Lung (tissue), 12 donors: ENCODE results near the gene TMEM150A. TPM values are rescaled to one million over a fixed set of nuclear protein-coding genes. Genes with fewer than 3 reads are reported as not detected.

ENCODE experiments used
- ATAC-seq: fragments of 200-7000 bp; cut with Tn5 transposase; one replicate; pipeline ENCODE4 v1.9.1; 2020; ENCODE audit warnings: moderate number of reproducible peaks; ENCODE audit not compliant: insufficient read depth, low FRiP score
- DNase-seq, 3 donors: peaks; one replicate each; pipeline ENCODE4 v3.0.0-alpha.2; 2013 to 2017
- H3K27ac ChIP-seq, 2 donors: one replicate each; pipeline ENCODE4 v1.5.1; 2013; ENCODE audit warnings: mild to moderate bottlenecking in 2 of 2, moderate library complexity in 2 of 2, control low read depth in 1 of 2, inconsistent platforms in 1 of 2, low read depth in 1 of 2, low read length in 1 of 2
- H3K27me3 ChIP-seq, 3 donors: one replicate each; pipeline ENCODE4 v1.5.1; 2013; ENCODE audit warnings: low read length in 2 of 3; ENCODE audit not compliant: control insufficient read depth in 3 of 3, insufficient read depth in 3 of 3
- H3K36me3 ChIP-seq, 4 donors: one replicate each; pipeline ENCODE4 v1.5.1; 2013; ENCODE audit warnings: low read length in 4 of 4, mild to moderate bottlenecking in 1 of 4, moderate library complexity in 1 of 4; ENCODE audit not compliant: control insufficient read depth in 4 of 4, insufficient read depth in 4 of 4
- H3K4me1 ChIP-seq, 5 donors: one replicate each; pipeline ENCODE4 v1.5.1; 2013; ENCODE audit warnings: low read length in 5 of 5, mild to moderate bottlenecking in 2 of 5, moderate library complexity in 1 of 5; ENCODE audit not compliant: control insufficient read depth in 5 of 5, insufficient read depth in 5 of 5
- H3K4me3 ChIP-seq: one replicate; pipeline ENCODE4 v1.5.1; 2013; ENCODE audit warnings: mild to moderate bottlenecking, control low read depth, moderate library complexity
- H3K9ac ChIP-seq, 2 donors: one replicate each; pipeline ENCODE4 v1.5.1; 2013; ENCODE audit warnings: low read length in 2 of 2, control low read depth in 1 of 2; ENCODE audit not compliant: insufficient read depth in 1 of 2
- H3K9me3 ChIP-seq, 4 donors: one replicate each; pipeline ENCODE4 v1.5.1; 2013; ENCODE audit warnings: low read length in 3 of 4, mild to moderate bottlenecking in 1 of 4, moderate library complexity in 1 of 4; ENCODE audit not compliant: control insufficient read depth in 4 of 4, insufficient read depth in 3 of 4
- WGBS, 2 donors: extraction: QIAGEN DNeasy Blood & Tissue Kit; methylation state at CpG; one replicate each; pipeline ENCODE4 v1.1.7; 2013; 5-methylcytosine and 5-hydroxymethylcytosine counted together
- polyA plus RNA-seq, 2 donors: library from polyadenylated mRNA; stranded (reverse); fragments of 200-250 nt; gene quantifications; one replicate each; pipeline ENCODE4 v1.2.1, GENCODE V29; 2013
- total RNA-seq, 2 donors: library from RNA; depleted of rRNA in 1 of 2; stranded (reverse); fragments of >200 nt in 1 of 2; gene quantifications; one replicate each; pipeline ENCODE4 v1.2.1, GENCODE V29; 2014 to 2021
- TF ChIP-seq, protein P1 (sequence below): IDR thresholded peaks from 2 replicates; pipeline ENCODE4 v1.5.1; 2012; ENCODE audit warnings: mild to moderate bottlenecking; ENCODE audit errors: control extremely low read depth, extremely low read depth
- donor health status: control.
- donor health status: control.
- donor health status: Bipolar disorder and iron deficiency.
- donor health status: healthy.
- donor health status: DM: yes; HTN: yes; CAD: no.

Gene TMEM150A
- total and polyA plus RNA-seq, 4 donors, result 10.2 to 48.6 (median 31.8) TPM

- 66 to 75% methylated on average over 4 of the region's 4 CpGs for WGBS, 2 donors
These were observed 13.9 kb downstream of the TMEM150A start for GRCh38 chr2:85588645-85589044.

GRCh38 chr2:85588236-85588635 lies 14.3 kb downstream of the TMEM150A start:
- Histone ChIP-seq H3K27ac (peak overlapping the region; percentile 22 to 86), H3K9ac (peak overlapping the region in 1 of 2 donors; percentile 34), H3K36me3 (peaks cover 0 to 5% (median 0%) of the 10 kb centered on the region in 4 donors), H3K4me3 (no peak overlapping the region), H3K4me1 (peaks cover 13 to 53% (median 44%) of the 10 kb centered on the region in 5 donors), H3K27me3 (no peaks in the 10 kb centered on the region), H3K9me3 (no peaks in the 10 kb centered on the region)
- 24 to 40% methylated on average over 4 of the region's 4 CpGs for WGBS, 2 donors
- no peak for DNase-seq
- ATAC-seq, result no peak
- TF ChIP-seq, protein P1, sequence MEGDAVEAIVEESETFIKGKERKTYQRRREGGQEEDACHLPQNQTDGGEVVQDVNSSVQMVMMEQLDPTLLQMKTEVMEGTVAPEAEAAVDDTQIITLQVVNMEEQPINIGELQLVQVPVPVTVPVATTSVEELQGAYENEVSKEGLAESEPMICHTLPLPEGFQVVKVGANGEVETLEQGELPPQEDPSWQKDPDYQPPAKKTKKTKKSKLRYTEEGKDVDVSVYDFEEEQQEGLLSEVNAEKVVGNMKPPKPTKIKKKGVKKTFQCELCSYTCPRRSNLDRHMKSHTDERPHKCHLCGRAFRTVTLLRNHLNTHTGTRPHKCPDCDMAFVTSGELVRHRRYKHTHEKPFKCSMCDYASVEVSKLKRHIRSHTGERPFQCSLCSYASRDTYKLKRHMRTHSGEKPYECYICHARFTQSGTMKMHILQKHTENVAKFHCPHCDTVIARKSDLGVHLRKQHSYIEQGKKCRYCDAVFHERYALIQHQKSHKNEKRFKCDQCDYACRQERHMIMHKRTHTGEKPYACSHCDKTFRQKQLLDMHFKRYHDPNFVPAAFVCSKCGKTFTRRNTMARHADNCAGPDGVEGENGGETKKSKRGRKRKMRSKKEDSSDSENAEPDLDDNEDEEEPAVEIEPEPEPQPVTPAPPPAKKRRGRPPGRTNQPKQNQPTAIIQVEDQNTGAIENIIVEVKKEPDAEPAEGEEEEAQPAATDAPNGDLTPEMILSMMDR, result no peak

More at GRCh38 chr2:85588645-85589044, 13.9 kb downstream of the TMEM150A start:
- H3K36me3 ChIP-seq, result peaks cover 0 to 5% (median 0%) of the 10 kb centered on the region in 4 donors
- no peak overlapping the region for H3K4me3 ChIP-seq
- peak overlapping the region in 1 of 2 donors; percentile 34 for H3K9ac ChIP-seq
- TF ChIP-seq, protein P1, result no peak
- H3K27ac ChIP-seq, result peak overlapping the region in 1 of 2 donors; percentile 86
- peaks cover 13 to 53% (median 42%) of the 10 kb centered on the region in 5 donors for H3K4me1 ChIP-seq
- DNase-seq (no peak), ATAC-seq (no peak)
- no peaks in the 10 kb centered on the region for H3K9me3 ChIP-seq
- H3K27me3 ChIP-seq, result no peaks in the 10 kb centered on the region

DNA sequence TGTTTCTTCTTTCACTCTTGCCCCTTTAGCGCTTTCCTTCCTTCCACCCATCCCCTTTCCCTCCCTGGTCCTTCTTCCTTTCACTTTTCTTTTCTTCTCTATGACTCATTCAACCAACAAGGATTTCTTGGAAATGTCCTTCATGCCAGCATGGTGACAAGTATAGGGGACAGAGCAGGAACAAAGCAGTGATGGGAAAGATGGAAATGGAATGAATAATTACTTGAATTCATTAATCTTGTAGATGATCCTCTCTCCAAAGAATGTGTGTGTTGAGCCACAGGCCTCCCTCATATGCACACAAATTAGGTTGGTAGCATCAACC lies 16.8 kb downstream of the TMEM150A start:
- no peak overlapping the region for H3K4me3 ChIP-seq
- 10 to 50% methylated on average over 1 of the region's 1 CpG for WGBS, 2 donors
- no peaks in the 10 kb centered on the region for H3K9me3 ChIP-seq
- H3K27ac ChIP-seq, result peak overlapping the region; percentile 83 to 95
- H3K9ac ChIP-seq, result no peak overlapping the region
- H3K36me3 ChIP-seq, result peaks cover 0 to 7% (median 0%) of the 10 kb centered on the region in 4 donors
- H3K27me3 ChIP-seq, result no peaks in the 10 kb centered on the region
- ATAC-seq (peak; percentile 4), DNase-seq (no peak)
- TF ChIP-seq, protein P1, result no peak
- peaks cover 10 to 47% (median 38%) of the 10 kb centered on the region in 5 donors for H3K4me1 ChIP-seq
